CD4-positive, alpha-beta T cell treated with Interferon gamma for 1 hour (primary cell): Measurements from ENCODE around the gene ACSF2.

Experiments used
- DNase-seq: peaks from one replicate; pipeline ENCODE4 v3.0.0-alpha.2; 2020

Gene ACSF2

DNA sequence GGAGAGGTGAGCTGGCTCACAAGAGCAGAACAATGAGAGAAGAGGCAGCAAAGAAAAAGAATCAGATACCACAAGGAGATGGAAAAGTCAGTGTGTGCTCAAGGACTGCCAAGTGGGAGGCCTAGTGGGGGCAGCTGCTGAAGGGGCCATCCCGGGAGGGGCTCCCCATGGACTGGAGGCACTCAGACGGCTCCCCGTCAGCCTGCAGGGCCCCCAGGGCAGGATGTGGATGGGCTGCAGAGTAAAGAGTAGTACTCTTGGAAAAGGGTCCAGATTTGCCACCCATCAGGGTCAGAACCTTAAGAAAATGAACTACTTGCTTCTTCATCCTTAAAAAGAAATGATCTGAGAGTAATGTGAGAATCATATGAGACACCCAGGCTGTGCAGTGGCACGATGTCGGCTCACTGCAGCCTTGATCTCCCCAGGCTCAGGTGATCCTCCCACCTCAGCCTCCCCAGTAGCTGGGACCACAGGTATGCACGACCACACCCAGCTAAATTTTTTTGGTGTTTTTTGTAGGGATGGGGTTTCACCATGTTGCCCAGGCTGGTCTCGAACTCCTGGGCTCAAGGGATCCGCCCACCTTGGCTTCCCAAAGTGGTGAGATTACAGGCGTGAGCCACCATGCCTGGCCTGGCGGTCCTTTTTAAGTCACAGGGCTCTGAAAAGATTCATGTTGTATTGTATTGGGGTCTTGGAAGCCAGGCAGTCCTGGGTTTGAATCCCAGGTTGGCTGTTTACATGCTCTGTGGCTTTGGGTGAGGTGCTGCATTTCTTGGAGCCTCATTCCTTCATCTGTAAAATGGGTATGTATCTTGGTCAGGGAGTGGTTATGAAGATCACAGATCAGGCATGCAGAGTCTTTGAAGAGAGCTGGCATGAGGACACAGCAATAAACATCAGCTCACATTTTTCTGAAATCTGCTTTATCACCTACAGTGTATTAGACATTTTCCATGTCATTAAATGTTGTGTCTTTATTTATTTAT lies 15.1 kb downstream of the ACSF2 start:
- no peak for DNase-seq

DNA sequence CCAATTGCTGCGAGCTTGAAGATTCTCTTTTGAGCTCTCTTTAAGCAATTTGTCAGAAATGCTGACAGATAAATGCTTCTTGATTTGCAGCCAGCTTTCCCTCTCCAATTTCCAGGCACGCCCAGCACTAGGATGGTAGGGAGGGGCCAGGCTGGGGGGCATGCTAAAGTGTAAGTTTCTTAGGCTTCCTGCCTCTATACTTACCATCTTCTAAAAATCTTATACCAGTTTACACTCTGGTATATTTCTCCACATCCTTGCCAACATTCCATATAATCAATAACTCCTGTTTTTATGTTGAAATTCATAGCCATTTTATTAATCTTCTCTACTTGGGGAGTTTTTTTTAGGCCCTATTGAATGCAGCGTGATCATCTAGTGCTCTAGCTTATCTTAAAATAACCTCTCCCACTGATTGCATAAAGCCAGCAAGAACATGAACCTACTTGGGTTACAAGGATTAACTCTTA lies 17.5 kb downstream of the ACSF2 start:
- DNase-seq: no peak

DNA sequence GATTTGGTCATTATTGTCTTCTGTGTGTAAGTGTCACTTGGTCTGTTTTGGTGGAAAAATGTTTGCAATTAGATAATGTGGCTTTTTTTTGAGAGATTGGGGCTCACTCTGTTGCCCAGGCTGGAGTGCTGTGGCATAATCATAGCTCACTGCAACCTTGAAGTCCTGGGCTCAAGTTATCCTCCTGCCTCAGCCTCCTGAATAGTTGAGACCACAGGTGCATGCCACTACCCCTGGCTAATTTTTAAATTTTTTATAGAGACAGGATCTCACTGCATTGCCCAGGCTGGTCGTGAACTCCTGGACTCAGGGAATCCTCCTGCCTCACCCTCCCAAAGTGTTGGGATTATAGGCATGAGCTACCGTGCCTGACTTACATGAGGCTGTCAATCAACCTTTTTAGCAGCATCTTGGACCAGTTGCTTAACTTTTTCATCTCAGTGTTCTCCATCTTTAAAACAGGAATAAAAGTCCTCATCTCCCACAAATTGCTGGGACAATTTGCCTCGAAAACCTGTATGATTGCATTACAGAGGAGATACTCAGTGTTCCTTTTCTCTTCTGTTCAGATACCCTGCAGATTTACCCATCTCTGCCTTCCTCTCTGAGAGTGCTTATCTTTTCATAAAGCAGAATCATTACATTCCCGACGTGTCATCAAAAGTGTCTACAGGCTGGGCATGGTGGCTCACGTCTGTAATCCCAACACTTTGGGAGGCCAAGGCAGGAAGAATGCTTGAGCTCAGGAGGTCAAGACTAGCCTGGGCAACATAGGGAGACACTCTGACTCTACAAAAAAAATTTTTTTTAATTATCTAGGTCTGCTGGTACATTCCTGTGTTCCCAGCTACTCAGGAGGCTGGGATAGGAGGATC lies 19.1 kb downstream of the ACSF2 start:
- DNase-seq: no peak

DNA sequence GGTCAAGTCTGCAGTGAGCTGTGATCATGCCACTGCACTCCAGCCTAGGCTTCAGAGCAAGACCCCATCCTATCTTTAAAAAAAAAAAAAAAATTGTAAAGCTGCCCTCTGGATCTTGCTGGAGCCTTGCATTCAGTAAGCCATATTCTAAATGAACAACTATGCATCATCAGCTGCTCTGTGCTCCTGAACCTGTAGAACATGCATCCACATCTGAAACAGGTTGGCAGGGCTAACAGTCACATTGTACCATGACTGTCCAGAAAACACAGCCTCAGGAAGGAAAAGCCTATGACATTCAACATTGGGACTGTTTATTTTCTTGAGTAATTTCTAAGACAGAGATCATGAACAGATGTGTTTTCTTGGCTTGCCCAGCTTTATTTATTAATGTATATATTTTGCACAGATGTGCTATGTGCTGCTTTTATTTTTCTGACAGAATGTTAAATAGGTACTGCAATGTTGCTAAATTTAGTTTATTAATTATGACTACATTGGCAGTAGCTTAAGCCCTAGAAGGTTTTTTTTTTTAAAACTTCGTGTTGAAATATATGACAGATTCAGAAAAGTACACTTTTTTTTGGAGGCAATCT lies 19.8 kb downstream of the ACSF2 start:
- no peak for DNase-seq

DNA sequence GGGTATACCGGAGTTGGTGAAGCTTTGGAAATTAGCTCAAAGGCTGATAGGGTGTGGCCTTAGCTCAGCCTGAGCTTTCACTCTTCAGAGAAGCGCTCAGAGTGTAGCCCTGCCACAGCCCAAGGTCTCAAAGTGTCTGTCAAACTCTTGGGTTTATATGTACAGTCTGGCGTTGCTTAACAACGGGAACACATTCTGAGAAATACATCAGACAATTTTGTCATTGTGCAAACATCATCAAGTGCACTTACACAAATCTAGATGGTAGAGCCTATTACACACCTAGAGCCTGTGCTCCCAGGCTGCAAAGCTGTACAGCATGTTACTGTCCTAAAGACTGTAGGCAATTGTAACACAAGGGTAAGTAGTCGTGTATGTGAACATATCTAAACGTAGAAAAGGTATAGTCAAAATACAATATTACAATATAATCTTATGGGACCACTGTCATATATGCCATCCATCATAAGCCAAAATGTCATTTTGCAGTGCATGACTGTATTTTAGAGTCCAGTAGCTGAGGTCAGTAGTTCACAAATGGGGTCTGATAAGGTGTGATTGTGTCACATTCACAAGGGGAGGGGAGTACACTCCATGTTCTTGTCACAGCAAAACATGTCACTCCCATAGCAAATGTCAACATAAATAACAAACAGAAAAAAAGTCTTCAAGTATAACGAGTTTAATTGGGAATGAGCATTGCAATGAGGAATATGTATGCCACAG lies 22.0 kb downstream of the ACSF2 start:
- DNase-seq: no peak

DNA sequence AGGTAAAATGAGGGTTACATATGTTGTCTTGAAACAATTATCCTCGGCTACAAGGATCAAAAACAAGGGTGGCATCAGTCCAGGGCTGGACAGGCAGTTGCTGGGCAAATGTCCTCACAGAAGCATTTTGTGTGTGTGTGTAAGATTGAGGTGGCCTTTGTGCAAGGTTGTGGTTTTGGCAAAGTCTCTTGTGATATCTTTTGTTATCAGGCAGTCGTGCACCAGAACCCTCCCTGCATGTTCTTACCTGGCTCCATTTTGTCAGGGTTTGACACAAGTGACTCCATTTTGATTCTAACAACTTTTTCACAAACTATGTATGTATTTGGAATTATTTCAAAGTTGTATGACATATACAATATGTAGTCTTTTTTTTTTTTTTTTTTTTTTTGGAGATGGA lies 22.6 kb downstream of the ACSF2 start:
- no peak for DNase-seq

DNA sequence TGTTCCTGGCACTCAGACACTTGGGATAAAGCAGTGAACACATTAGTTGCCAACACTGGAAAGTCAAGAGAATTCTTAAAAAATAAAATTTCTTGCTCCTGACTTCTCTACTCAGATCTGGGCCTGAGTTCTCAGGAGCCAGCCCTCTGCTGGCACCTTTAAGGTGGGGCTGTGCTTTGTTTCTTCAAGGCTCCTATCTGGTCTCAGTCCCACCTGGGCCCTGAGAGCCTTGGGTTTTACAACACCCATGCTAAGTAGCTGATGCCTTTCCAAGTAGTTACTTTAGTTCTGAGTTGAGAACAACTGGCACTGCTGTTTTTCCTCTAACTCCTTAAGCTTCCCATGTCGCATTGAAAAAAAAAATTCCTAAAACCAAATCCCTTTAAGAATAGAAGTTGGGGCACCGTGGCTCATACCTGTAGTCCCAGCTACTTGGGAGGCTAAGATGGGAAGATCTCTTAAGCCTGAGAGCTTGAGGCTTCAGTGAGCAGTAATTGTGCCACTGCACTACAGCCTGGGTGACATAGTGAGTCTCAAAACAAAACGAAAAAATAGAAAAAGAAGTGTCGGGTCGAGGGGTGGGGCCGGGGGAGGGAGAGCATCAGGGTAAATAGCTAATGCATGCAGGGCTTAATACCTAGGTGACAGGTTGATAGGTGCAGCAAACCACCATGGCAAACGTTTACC lies 26.1 kb downstream of the ACSF2 start:
- DNase-seq: no peak

DNA sequence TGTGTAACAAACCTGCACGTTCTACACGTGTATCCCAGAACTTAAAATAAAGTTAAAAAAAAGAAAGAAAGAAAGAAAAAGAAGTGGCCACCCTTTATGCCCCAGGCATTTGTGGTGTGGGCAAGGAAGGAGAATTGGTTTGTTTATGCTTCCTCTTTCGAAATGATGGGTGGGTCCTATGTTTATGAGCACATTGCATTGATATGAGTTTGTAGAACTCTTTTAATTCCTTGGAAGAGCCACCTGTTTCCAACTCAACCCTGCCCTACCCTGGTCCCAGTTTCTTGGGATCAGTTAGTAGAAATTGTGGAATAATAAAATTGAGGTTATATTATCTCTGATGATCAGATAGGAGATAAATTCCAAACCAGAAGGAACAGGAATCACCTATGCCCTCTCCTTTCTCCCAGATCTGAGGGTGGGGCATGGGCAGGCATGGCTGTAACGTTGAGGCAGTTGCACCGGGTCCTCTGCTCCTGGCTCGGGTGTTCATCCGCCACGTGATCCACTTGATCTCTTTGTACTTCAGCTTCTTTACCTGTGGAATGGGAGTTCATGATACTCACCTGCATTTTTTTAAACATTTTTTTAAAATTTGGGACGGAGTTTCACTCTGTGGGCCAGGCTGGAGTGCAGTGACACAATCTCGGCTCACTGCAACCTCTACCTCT lies 26.7 kb downstream of the ACSF2 start:
- no peak for DNase-seq

DNA sequence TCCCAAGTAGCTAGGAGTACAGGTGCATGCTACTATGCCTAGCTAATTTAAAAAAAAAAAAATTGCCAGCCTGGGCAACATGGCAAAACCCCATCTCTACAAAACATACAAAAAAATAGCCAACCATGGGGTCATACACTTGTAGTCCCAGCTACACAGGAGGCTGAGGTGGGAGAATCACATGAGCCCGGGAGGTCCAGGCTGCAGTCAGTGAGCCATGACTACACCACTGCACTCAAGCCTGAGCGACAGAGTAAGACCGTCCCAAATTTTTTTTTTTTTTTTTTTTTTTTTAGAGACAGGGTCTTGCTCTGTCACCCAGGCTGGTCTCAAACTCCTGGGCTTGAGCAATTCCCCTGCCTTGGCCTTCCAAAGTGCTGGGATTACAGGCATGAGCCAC lies 27.9 kb downstream of the ACSF2 start:
- DNase-seq: no peak

DNA sequence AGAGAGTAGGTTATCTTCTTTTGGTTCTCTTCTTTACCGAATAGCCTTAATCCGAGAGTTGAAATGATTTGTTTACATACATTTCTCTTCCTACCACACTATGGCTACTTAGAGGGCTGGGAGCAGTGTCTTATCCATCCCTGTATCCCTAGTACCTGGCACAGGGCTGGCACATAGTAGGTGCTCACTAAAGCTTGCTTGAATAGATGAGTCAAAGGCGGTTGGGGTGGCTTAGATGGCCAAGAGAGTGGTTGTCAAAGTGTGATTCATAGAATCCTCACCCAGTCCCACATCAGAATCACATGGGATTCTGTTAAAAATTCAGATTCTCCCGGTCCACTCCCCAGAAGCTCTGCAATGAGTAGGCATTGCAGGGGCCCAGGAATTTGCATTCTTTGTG lies 31.6 kb downstream of the ACSF2 start:
- DNase-seq: no peak

DNA sequence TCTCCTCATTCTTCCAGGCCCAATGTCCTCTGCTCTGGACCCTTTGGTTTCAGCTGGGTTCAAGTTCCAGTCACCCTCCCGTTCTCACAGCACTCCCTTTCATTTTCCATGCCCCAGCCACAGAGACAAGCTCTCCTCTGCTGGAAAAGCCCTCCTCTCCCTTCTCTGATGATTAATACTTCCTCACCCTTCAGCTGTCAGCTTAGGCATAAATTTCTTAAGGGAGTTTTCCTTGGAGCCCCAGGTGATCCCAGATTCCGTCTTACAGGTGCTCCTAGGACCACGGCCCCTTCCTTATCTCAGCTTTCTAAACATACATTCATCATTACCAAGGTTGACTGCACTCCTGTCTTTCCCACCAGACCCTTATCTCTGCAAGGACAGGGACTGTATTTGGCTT lies 32.3 kb downstream of the ACSF2 start:
- DNase-seq: no peak

DNA sequence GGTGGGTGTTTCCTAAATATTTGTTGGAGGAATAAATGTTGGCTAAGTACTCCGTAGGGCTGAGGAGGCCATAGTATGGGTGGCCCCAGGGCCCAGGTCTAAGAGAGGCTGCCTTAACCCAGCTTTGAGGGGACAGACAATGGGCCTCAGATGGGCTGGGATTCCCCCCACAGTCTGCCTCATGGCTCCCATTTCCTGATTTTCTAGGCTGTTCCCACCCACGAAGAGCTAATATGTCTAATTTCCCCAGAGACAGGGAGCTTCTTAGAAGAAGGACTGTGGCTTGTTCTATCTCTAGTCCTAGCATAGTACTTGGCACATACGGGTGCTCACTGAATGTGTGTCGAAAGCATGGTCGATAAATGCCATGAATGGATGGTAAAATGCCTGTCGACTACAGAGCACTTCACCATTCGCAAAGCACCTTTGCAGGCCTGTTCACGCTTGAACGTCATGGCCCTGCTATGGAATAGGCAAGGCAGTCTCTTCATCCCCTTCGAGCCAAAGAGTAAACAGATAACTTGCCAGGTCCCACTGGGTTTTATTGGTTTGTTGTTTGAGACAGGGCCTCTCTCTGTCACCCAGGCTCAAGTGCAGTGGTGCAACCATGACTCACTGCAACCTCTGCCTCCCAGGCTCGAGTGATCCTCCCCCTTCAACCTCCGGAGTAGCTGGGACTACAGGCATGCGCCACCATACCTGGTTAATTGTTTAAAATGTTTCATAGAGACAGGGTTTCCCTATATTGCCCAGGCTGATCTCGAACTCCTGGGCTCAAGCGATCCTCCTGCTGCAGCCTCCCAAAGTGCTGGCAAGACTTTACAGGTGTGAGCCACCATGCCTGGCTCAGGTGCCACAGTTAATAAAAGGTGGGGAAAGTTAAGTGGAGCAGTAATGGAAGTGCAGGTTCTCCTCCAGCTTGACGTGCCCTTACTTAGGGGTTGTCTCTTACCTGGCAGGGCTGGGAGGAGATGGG lies 33.0 kb downstream of the ACSF2 start:
- no peak for DNase-seq

DNA sequence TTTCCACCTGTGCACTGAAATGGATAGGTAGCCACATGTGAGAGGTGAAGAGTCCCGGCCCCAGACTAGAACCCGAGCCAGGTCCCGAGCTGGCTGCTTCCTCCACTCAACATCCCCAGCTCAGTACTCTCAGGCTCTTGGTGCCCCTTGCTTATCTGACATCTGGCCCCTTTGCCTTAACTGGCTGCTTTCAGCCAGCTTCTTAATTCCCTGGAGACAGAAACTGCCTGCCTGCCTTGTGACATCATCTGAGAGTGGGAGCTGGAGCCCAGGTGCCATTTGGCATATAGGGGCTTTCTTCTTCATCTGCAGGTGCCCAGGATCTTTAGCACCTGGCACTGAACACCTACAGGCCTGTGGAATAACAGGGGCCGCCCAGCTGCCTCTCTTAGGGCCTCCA lies 33.7 kb downstream of the ACSF2 start:
- no peak for DNase-seq

DNA sequence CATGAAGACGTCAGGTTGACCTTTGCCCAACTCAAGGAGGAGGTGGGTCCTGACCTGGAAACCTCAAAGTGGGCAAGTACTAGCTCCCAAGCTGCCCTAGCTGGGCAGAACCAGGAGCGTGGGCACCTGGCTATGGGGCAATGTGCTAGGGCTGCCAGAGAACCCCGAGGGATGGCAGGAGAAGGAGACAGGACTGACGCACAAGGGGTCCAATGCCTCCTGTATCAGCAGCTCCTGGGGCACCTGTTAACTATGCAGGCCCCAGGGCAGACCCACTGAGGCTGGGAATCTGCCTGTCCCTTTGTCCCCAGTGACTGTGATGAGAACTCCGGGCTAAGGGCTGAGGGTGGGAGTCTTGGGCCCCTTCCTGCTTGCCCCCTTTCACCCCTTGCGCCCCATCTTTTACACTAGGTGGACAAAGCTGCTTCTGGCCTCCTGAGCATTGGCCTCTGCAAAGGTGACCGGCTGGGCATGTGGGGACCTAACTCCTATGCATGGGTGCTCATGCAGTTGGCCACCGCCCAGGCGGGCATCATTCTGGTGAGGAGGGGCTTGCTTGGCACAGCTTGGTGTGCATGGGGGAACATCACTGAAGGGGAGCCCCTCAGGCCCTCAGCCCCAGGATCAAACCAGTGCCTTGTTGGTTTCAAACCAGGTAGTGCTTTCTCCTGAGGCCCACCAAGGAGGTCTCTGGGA lies 35.0 kb downstream of the ACSF2 start:
- DNase-seq: no peak

DNA sequence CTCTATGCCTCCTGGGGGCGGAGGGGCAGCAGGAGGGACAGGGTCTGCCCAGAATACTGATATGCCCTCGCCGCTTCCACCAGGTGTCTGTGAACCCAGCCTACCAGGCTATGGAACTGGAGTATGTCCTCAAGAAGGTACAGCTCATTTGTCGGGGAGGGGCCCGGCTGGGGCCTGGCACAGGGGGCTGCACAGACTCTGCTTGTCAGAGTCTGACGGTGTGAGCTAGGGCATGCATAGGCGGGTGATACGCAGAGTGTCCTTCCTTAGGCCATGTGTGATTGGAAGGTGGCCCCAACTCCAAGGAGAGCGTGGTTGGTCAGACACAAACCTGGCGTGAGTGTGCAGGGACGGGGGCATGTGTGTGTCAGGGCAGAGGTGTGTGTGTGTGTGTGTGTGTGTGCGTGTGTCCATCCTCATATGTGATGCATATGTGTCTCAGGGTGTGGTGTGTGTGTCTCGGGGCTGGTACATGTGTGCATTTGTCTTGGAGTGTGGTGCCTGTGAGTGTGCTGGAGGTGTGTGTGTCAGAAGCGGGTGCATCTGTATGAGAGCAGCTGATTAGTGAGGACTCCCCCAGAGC lies 35.6 kb downstream of the ACSF2 start:
- no peak for DNase-seq

DNA sequence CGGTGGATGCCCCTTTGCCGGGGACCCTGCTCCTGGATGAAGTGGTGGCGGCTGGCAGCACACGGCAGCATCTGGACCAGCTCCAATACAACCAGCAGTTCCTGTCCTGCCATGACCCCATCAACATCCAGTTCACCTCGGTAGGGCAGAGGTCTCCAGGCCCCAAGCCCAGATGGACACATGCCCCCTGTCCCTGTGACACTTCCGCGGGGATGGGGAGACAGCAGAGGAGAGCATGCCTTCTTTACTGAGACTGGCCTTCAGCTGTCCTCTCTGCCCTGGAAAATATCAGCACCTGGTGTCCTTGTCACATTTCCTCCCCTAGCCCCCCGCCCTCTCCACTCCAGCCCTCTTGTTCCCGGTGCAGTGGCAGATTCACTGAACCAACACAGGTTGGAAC lies 36.4 kb downstream of the ACSF2 start:
- no peak for DNase-seq

DNA sequence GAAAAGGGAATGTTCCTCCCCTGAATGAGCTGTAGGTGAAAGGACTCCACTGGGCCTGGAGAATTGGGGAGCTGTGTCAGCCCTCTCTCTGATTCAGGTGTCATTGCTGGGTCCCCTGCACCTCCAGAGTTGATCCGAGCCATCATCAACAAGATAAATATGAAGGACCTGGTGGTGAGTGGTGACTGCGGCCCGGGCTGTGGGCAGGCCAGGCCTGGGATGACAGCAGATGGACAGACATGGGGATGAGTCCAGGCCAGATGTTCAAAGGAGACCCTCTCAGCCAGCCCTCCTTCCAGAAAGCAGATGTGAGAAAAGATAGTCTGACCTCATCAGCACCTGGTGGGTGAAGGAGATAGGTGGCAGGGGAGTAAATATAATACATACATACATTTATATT lies 38.1 kb downstream of the ACSF2 start:
- no peak for DNase-seq

DNA sequence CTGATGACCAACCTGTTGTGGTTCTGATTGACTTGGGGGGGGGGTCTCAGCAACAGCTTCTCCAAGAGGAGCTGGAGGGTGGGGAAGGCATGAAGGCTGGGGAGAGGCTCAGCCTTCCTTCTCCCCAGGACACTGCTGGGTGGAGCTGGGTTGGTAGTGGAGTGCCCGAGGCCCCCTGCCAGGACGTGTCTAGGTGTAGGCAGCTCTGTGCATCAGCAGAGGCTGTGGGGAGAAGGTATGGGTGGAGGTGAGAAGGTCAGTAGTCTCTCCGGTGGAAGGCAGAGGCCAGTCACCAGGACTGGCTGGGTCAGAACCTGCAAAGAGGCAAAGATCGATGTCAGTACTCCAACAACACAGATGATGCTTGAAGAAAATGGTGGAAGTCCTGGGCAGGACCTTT lies 38.7 kb downstream of the ACSF2 start:
- DNase-seq: no peak

DNA sequence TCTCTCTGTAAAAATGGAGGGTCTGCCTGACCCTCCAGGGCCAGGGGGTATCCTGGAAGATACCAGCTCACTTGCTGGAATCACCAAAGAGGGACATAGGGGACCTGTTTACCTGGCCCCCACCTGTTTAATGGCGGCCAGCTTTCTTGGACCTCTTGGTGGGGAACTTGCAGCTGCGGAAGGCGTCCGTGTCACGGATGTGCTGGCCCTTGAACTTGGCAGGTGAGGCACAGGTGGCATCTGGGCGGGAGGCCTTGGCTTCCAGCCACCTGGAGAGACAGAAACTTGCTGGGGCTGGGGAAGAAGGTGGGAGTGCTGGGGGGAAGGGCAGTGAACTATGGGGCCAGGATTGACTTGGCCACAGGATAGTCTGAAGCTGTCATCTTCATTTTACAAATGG lies 39.2 kb downstream of the ACSF2 start:
- no peak for DNase-seq
